HG03565 (cell line): ENCODE results near the gene BEGAIN.

ENCODE experiments used
- ATAC-seq: cut with Tn5 transposase; IDR thresholded peaks from one replicate; pipeline ENCODE4 v1.9.1; 2021; ENCODE audit warnings: mild to moderate bottlenecking, moderate library complexity; ENCODE audit not compliant: unreplicated experiment

Gene BEGAIN

GRCh38 chr14:100602621-100603230 lies 15.5 kb upstream of the BEGAIN start:
- no peak for ATAC-seq

DNA sequence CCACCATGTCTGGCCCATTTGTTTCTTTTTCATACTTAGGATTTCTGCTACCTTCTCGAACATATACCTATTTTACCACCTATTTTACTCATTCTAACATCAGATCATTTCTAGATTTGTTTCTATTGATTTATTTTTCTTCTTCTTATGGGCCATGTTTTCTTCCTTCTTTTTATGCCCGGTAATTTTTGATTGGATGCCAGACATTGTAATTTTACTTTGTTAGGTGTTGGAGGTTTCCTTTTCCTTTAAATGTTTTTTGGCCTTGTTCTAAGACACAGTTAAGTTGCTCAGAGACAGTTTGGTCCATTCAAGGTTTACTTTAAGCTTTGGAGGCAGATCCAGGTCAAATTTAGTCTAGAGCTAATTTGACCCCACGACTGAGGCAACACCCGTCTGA lies 14.7 kb upstream of the BEGAIN start:
- no peak for ATAC-seq

GRCh38 chr14:100601064-100601463 lies 13.8 kb upstream of the BEGAIN start:
- no peak for ATAC-seq

DNA sequence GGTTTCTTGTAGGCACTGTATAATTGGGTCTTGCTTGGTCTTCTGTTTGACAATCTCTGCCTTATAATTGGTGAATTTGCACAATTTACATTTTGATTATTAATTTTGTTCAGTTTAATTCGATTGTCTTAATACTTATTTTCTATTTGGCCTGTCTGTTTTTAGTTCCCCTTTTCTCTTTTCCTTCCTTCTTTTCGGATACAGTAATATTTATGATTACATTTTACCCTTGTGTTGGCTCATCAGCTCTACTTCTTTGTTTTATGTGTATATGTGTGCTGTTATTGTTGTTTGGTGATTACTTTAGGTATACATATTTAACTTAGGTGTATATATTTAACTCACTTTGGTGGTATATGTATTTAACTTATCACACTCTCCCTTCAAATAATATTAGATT lies 12.8 kb upstream of the BEGAIN start:
- no peak for ATAC-seq

- ATAC-seq: no peak
These were observed 7.4 kb upstream of the BEGAIN start for GRCh38 chr14:100594625-100594951.

DNA sequence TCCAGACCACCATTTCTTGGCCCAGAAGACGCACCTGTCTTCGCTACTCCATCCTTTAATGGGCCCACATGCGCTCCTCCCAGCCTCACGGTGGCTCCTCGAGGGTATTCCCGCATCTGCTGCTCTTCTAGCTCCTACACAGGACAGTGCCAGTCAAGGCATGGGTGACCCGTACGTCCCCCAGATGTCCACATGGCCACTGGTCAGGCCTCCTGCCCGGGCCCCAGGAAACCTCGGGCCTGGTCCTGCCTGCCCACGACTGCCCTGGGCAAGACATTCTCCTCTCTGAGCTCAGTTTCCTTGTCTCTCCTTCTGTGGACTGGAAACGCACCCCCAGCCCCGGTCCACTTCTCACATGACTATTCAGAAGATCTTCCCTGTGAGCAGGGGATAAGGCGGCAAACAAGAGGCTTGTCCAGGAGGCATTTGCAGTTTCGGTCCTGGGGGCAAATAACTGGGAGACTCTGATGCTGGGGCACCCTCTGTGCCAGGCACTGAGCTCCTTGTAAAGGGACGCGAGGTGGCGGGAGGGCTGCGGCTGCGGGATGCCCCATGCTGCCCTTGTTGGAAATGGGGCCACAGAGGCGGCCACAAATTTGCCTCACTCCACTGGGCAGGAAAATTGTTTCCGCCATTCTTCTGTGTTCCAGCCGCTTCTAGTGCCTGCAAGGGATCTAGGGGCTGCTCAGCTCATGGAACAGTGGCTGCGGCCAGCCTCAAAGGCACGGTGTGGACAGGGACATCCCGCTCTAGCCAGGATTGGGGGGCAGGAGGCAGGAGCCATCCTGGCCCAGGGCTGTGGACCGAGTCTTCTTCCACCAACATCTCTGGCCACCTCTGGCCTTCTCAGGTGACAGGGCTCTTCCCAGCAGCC lies 6.8 kb upstream of the BEGAIN start:
- no peak for ATAC-seq

DNA sequence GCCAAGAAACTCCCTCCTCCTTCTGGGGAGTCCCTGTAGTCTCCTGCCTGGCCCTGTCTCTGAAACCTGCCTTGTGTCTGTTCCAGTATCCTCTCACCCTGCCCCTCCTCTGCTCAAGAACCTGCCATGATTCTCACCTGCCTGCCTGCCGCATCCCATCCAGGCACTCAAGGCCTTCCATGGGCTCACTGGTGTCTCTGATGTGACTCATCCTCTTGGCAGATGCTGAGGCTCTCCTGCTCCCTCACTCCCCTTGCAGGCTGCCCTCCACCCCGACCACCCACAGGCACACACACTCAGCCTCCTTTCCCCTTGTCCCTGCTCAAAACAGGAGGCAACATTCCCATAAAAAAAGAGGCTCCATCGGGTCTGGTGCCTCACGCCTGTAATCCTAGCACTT lies 5.8 kb upstream of the BEGAIN start:
- ATAC-seq: no peak

DNA sequence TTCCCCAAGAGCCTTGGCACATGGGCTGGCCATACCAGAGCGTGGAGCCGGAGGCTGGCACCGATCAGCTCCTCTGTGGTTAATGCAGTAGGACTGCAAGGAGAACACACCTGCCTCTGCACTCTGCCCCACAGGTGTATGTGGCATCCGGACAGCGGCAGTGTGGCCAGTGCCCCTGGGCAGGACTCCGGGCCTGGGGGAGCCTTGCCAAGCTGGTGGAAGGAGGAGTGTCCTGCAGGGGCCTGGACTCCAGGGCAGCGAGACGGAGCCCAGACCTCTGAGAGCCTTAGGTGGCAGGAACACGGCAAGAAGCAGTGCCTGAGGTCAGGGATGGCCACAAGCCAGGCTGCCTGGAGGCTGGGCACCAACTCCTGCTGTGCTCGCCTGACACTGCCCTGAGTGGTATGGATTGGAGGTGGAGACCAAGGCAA lies 5.3 kb upstream of the BEGAIN start:
- ATAC-seq: no peak

DNA sequence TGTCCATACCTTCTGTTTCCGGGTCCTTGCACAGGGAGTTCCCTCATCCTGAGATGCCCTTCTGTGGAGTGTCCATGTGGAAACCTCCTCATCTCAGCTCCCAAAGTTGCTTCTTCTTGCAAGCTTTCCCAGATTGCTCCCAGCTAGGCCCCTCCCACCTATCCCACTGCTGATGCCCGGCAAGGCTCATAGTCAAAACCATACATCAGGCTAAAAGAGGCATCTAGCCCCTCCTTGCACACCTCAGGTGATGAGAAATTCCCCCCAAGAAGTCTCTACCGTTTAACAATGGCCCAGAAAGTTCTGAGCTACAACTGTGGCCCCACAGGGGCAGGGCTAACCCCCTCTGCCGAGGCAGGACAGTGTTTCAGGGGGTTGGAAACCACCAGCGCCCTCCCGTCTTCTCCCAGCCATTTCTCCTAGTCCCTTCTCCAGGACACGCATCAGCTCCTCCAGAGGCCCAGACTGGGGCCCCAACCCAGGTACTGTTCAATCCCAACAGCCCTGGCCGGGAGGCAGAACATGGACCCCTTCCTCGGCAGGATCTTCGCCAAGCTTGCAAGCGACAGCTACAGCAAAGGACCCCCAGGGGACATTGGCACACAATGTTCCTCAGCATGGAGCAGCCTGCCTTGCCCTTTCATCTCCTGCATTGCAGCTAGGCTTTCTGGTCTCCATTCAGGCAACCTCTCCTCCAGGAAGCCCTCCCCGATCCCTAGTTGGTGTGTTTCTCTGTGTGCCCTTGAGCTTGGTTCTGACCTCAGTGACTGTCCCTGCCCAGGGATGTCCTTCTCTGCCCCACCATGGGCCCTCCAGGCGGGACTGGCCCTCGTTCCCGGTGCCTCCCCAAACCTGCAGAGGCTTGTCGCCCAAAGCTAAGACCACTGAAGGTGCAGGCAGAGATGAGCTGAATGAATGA lies 4.5 kb upstream of the BEGAIN start:
- no peak for ATAC-seq

DNA sequence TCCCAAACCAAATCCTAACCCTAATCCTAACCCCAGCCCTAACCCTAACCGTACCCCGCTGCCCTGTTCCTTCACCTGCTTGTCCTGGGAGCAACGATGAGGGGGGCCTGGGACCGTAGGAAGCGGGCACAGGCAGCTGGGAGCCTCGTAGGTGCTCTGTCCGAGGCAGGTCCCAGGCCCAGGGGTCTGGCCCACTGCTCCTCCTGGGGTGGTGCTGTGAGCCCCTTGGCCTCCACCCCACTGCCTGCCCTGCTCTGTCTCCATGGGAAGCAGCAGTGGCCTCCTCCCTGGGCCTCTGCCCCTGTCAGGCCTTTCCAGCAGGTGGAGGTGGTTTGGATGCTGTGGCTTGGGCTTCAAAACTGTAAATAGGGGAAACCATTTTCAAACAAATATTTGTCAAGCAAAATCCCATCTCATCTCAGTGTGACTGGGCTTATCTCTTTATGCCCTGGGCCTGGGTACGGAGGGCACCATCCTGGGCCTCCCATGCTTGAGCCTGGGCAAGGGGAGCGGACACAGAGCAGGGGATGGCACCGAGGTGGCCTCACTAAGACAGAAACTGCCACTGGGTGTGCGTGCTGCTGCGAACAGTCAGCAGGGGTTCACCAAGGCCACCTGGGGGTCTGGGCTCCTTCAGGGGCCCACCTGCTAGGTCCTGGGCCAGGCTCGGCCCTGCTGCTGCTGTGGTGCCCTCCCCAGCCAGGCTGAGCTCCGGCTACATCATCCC lies 3.7 kb upstream of the BEGAIN start:
- ATAC-seq: no peak

GRCh38 chr14:100589760-100590469 lies 2.7 kb upstream of the BEGAIN start:
- no peak for ATAC-seq

DNA sequence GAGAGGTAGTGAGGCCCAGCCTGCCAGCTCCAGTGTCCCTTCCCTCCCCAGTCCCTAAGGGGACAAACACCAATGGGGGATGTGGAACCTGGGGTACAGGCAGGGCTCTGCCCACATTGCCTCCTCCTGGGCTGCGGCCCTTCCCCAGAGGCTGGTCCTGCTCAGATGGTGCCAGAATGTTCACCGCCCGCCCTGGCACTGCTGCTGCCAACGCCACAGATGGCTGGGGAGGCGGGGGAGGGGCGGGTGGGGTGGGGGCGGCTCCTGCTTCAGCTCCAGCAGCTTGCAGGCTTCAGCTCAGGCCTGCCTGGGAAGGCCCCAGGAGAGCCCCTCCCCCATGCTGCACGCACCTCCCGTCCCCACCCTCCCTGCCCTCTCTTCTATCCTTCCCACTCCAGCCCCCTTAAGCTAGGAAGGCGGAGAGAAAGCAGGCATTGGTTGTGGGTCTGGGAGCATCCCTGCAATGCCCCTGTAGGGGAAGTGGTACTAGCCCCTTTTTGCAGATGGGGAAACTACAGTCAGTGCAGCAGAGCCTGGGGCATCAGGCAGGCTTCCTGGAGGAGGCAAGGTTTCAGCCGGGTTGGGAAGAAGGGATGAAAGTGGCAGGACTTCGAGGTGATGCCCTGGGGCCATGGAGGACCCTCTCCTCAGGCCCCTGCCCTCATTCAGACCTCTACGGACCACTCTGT lies 2.0 kb upstream of the BEGAIN start:
- ATAC-seq: no peak

DNA sequence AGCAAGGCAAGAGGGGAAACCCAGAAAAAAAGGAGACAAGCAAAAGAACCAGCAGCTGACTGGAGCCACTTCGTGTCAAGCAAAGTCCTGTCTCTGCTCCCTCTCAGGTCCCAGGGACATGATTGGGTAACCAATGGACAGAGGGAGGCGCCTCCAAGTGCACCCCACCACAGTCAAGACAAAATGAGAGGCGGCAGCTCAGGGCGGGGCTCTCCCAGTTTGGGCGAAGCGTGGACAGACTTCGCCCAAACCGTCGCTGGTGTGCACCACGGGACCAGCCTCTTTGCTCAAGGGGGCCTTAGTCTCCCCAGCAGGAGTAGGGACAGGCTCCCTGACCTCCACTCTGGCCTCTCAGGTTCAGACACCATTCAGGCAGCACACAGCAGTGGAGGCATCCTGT lies 1.5 kb upstream of the BEGAIN start:
- no peak for ATAC-seq

DNA sequence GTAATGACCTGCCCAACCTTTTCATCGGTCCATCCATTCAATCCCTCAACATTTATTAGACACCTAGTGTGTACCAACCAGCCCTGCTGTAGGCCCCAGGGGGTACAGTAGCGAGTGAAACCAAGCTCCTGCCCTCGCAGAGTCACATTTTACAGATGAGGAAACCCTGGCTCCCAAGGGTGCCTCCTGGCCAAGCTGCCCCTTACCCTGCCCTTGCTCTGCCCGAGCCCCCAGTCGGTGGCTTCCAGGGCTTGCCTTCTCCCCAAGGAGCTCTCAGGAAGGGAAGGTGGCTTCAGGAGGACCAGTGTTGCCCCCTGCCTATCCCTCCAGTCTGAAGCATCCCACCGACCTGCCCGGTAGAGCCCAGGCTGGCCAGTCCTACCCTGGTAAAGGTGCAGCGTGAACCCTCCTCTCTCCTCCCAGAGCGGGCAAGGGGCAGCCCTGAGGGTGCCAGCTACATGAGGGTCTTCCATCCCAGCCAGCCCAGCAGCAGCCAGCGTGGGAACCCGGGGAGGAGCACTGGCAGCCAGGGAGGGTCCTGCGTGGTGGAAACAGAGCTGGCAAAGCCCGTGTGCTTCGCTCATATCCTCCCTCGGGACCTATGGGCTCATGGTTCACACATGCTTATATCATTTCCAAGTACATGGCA lies 670 bp upstream of the BEGAIN start:
- ATAC-seq: no peak

DNA sequence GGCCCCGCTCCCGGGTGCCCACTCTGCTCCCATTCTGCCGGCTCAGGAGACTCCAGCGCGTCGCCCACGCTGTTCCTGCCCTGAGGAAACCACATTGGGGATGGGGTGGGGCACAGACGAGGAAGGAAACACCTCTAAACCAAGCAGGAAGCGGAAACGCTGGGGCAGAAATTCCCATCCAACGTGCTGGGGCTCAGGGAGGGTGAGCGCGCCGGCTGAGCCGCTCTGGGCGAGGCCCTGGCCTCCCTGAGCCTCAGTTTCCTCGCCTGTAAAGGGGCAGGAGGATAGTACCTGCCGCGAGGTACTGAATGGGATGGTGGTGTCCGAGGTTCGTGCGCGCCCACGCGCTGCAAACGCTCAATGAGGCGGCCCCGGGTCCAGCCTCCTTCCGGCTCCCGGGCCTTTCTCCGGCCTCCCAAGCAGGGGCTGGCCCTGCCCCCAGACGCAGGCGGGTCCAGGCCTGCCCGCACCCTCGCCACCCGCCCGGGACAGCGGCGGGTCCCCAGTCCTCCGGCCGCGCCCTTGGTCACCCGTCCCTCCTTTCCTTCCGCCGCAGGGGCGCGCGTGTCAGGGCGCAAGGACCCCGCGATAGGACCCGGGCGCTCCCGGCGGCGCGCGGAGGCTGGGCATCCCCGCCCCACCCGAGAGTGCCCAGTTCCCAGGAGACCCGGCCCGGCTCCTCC lies 673 bp downstream of the BEGAIN start:
- no peak for ATAC-seq

- no peak for ATAC-seq
These were observed 1.1 kb downstream of the BEGAIN start for GRCh38 chr14:100586153-100586402.

DNA sequence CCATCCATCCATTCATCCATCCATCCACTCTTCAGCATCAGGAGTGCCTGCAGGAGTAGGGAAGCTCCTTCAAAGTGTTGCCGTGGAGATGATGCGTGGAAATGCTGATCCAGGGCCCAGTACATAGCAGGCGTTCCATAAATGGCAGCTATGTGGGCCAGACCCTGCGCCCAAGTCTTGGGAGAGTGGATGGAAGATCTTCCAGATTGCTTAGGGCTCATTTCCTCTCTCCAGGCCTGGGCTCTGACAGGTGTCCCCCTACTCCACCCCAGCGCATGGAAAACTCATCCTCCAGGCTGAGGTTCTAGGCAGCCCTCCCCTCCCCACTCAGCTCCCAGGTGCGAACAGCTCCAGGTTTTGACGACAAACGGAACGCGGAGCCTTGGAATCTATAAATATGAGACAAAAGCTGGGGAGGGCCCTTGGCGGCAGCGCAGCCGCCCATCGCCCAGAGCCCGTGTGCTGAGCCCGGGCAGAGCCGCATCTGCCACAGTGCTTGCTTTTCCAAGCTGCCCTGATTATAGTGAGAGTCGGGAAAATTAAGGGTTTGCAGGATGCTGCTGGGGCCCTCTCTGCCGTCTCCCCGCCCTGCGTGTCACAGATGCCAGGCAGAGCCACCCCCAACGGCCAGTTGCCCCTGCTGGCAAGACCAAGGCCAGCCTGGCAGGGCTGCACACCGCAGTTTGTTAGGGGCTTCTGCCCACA lies 1.6 kb downstream of the BEGAIN start:
- ATAC-seq: no peak
